ENCODE results near the gene SYT1. TPM values are rescaled to one million over a fixed set of nuclear protein-coding genes. Genes with fewer than 3 reads are reported as not detected.

Gene SYT1
- total and polyA plus RNA-seq, 2 of the 8 experiments (the other 6 are each of a cell fraction or from before 2014, with no cell fraction given): 11.0 to 34.6 TPM

DNA sequence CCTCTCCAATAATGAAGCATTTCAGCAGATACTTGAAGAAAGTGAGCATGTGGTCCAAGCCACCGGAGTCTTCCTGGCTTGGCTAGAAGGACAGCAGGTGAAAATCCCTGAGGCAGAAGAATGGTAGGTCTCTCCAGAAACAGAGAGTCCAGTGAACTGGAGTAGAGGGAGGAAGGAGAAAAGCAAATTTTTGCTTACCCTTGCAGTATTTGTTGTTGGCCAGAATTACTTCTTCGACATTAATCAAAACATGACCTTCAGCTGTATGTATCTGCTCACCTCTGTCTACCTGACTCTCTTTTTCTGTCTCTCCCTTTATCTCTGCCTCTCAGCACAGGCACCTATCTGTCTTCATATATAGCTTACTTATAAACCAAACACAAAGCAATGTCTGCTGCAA, 208.9 kb downstream of the SYT1 start:
- no peak overlapping the region for H3K4ac ChIP-seq (replicated peaks; ENCODE audit: insufficient read length, low read depth, low read length)
- no peak overlapping the region for H2BK15ac ChIP-seq (ENCODE audit: low read length)
- CTCF ChIA-PET (ENCODE audit: partially characterized antibody): interaction anchor here (0.6 kb wide), 1 partner anchor 322 kb away, joined by 4 read pairs; no protein-coding TSS in a partner anchor
- no peak overlapping the region for H4K8ac ChIP-seq (ENCODE audit: extremely low read depth, insufficient read depth, low read length)
- H3K4me1 ChIP-seq (replicated peaks in 1 of 4; ENCODE audit: control insufficient read depth in 3 of 4, insufficient read depth in 4 of 4, low read length in 3 of 4): no peaks in the 10 kb centered on the region
- no peaks in the 10 kb centered on the region for H3K23me2 ChIP-seq (ENCODE audit: low read depth, low read length)
- TF ChIP-seq E2F6 (IDR thresholded peaks at IDR 0.05) (no peak), PHF8 (conservative IDR thresholded peaks at IDR 0.05; ENCODE audit: low read depth, low read length) (no peak), ATF2 (IDR thresholded peaks at IDR 0.05; ENCODE audit: low read length) (no peak), TCF12 (IDR thresholded peaks at IDR 0.05; ENCODE audit: low read depth, low read length) (no peak), NANOG (IDR thresholded peaks at IDR 0.05; ENCODE audit: insufficient read depth, low read depth, low read length, poor library complexity, severe bottlenecking) (no peak)
- TF ChIP-seq, protein P1, sequence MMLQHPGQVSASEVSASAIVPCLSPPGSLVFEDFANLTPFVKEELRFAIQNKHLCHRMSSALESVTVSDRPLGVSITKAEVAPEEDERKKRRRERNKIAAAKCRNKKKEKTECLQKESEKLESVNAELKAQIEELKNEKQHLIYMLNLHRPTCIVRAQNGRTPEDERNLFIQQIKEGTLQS (IDR thresholded peaks at IDR 0.05; ENCODE audit: insufficient read depth, low read depth, low read length): no peak
- no peak overlapping the region for H2BK12ac ChIP-seq (ENCODE audit: low read depth, low read length)
- no peak overlapping the region for H2AFZ ChIP-seq (ENCODE audit: low read length)
- H3K36me3 ChIP-seq (ENCODE audit: control insufficient read depth in 2 of 4, insufficient read depth in 4 of 4, low read length in 3 of 4): no peaks in the 10 kb centered on the region
- no peak overlapping the region for H3K56ac ChIP-seq (replicated peaks; ENCODE audit: insufficient read length, low read depth, low read length)
- no peak overlapping the region for H3K4me3 ChIP-seq (ENCODE audit: extremely low read depth in 1 of 4, insufficient read depth in 2 of 4, low read depth in 3 of 4, low read length in 4 of 4)
- no peak overlapping the region for H4K91ac ChIP-seq (replicated peaks; ENCODE audit: insufficient read length, low read length)
- FAIRE-seq (no peak), DNase-seq (ENCODE audit: low read depth in 1 of 2, low spot score in 2 of 2) (no peak)
- no peak overlapping the region for H3K14ac ChIP-seq (ENCODE audit: insufficient read length)
- no peak overlapping the region for H2AK5ac ChIP-seq (ENCODE audit: low read depth, low read length)
- no peak overlapping the region for H3K23ac ChIP-seq (ENCODE audit: insufficient read length)
- H3K27me3 ChIP-seq (replicated peaks in 1 of 4; ENCODE audit: control insufficient read depth in 3 of 4, extremely low read depth in 1 of 4, insufficient read depth in 3 of 4, low read length in 3 of 4): no peaks in the 10 kb centered on the region
- H2BK120ac ChIP-seq (replicated peaks; ENCODE audit: low read depth, low read length): no peak overlapping the region
- no peak overlapping the region for H4K5ac ChIP-seq (ENCODE audit: insufficient read length, low read depth, low read length)
- H3K79me1 ChIP-seq (ENCODE audit: low read depth, low read length): no peaks in the 10 kb centered on the region; the same call in 1 of the 2 replicates
- WGBS, 2 experiments (ENCODE audit: extremely low coverage in 1 of 2, insufficient coverage in 1 of 2, insufficient read length in 1 of 2, insufficient replicate concordance in 2 of 2, low coverage in 1 of 2, low lambda C conversion rate in 2 of 2, missing lambda C conversion rate in 1 of 2): 87% methylated on average over 2 of the region's 2 CpGs; no CpG with 5 or more reads in 1 of the 2 experiments
- H2BK20ac ChIP-seq (ENCODE audit: low read length): no peak overlapping the region
- H3K79me2 ChIP-seq (ENCODE audit: control insufficient read depth in 1 of 2, insufficient read depth in 2 of 2, low read length in 2 of 2): no peaks in the 10 kb centered on the region
- no peak overlapping the region for H2BK5ac ChIP-seq (ENCODE audit: low read depth, low read length)
- no peaks in the 10 kb centered on the region for H4K20me1 ChIP-seq (replicated peaks in 1 of 2; ENCODE audit: control insufficient read depth in 1 of 2, insufficient read depth in 2 of 2, low read length in 2 of 2)
- no peak overlapping the region for H3K18ac ChIP-seq (ENCODE audit: extremely low read depth, low read length)
- no peak overlapping the region for H3K27ac ChIP-seq (ENCODE audit: low read depth, low read length)
- H3K9me3 ChIP-seq (ENCODE audit: insufficient read depth in 2 of 2, low read depth in 1 of 2, low read length in 1 of 2): no peaks in the 10 kb centered on the region
- POLR2A ChIA-PET (ENCODE audit: partially characterized antibody): no interaction called here
- no peak overlapping the region for H3K4me2 ChIP-seq (ENCODE audit: insufficient read depth in 1 of 2, low read depth in 2 of 2, low read length in 2 of 2)
- H3K9ac ChIP-seq (replicated peaks in 1 of 4; ENCODE audit: extremely low read depth in 1 of 4, low read depth in 3 of 4, low read length in 3 of 4): no peak overlapping the region

All from H1 (cell line).